ENCODE data around the gene QRICH1.

GRCh38 chr3:49123687-49124086 is 29.8 kb upstream of the QRICH1 start:
- TF ChIP-seq CTCF (conservative IDR thresholded peaks at IDR 0.05) (no peak), EZH2 (IDR thresholded peaks at IDR 0.05; ENCODE audit: low read depth) (no peak)
